HG02623 (cell line): ENCODE data around the gene OSTF1.

Source experiments
- ATAC-seq: cut with Tn5 transposase; IDR thresholded peaks from one replicate; pipeline ENCODE4 v1.9.1; 2021; ENCODE audit warnings: moderate library complexity; ENCODE audit not compliant: unreplicated experiment

The OSTF1 gene, protein sequence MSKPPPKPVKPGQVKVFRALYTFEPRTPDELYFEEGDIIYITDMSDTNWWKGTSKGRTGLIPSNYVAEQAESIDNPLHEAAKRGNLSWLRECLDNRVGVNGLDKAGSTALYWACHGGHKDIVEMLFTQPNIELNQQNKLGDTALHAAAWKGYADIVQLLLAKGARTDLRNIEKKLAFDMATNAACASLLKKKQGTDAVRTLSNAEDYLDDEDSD

DNA sequence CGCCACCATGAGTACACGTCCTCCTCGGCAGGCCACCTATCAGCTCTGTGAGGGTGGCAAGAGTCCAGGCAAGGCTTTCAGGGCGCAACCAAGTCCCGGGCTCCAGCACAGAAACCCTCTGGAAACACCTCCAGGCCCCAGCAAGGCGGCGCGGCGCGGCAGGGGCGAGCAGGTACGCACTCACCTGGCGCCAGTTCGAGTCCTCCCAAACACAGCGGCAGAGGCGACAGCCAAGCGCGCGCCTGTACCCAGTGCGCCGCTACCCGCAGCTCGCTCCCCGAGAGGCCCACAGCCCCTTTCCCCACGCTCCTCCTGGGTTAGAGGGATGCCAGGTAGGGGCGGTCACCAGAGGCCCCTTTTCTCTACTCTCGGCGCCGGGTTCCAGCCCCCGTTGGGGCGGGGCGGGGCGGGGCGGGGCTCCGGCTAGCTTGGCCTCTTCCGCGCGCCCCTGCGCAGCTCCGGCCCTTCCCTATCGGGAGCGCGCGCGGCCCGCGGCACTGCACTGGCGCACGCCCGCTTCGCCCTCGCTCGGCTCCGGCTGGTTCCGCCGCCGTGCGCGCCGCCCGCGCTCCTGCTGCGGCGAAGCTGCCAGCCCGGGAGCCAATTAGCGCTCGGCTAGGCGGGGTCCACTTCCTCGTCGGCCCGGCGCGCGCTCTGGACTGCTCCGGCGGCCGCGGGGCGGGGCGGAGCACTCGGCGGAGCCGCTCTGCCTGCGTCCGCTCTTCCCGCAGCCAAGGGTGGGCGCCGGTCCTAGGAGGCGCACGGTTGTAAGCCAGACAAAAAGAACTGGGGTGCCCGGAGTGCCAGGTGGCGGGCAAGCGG, at the start of gene OSTF1, which contains the start of gene NMRK1:
OSTF1 (plus strand) TSS at position 691 of the 822 bp plus-strand sequence. CDS start 179 bp downstream, outside the sequence.
NMRK1 (minus strand) TSS at position 332 of the 822 bp plus-strand sequence. CDS start 5,040 bp downstream, outside the sequence.
- ATAC-seq, result peak; percentile 87

- no peak for ATAC-seq
Observed at GRCh38 chr9:75039009-75039408, 49.3 kb upstream of the OSTF1 start.

- no peak for ATAC-seq
Observed at GRCh38 chr9:75039801-75040200, 48.5 kb upstream of the OSTF1 start.

- no peak for ATAC-seq
Observed at GRCh38 chr9:75041041-75041440, 47.3 kb upstream of the OSTF1 start.

DNA sequence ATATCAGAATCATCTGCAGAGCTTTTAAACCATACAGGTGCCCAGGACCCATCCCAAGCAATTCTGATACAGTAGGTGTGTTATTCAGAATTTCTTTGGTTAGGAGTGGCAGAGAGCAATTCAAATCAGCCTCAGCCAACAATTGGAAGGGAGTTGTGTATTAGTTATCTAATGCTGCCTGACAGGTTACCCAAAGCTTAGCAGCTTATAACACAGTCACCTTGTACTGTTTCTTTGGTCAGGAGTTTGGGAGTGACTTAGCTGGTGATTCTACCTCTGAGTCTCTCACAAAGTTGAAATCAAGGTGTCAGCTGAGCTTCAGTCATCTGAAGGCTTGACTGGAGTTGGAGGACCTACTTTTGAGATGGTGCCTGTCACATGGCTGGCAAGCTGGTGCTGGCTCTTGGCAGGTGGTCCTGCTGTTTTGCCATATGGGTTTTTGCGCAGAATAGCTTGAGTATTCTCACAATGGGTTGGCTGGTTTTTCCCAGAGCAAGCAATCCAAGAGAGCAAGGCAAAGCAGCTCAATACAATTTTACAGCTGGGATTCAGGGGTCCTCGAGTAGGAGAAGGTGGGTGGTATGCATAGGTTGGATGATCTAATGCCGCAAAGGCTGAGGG, 41.5 kb upstream of the OSTF1 start:
- ATAC-seq, result no peak

- ATAC-seq, result no peak
Observed at GRCh38 chr9:75047506-75047905, 40.8 kb upstream of the OSTF1 start.

- ATAC-seq, result no peak
Observed at GRCh38 chr9:75051285-75051684, 37.0 kb upstream of the OSTF1 start.

DNA sequence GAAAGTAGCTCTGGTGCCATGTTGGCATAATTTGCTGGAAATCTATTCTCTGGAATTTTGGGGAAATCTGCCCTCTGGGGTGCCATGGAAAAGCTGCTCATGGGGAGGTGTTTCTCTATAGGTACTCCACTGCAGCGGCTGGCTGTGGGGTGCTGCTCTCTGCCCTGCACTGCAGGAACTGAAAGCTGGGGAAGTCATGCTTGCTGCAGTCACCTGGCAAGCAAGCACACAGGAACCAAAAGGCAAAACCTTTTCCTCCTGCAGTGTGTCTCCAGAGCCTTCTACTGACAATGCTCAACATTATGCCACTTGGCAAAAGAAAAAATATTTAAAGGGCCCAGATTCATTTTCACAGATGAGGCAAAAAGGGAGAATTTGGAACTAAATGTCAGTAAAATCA, 34.4 kb upstream of the OSTF1 start:
- peak; percentile 98 for ATAC-seq

- ATAC-seq, result no peak
Observed at GRCh38 chr9:75054368-75055001, 33.8 kb upstream of the OSTF1 start.

GRCh38 chr9:75061169-75061568, 27.1 kb upstream of the OSTF1 start:
- ATAC-seq, result no peak

DNA sequence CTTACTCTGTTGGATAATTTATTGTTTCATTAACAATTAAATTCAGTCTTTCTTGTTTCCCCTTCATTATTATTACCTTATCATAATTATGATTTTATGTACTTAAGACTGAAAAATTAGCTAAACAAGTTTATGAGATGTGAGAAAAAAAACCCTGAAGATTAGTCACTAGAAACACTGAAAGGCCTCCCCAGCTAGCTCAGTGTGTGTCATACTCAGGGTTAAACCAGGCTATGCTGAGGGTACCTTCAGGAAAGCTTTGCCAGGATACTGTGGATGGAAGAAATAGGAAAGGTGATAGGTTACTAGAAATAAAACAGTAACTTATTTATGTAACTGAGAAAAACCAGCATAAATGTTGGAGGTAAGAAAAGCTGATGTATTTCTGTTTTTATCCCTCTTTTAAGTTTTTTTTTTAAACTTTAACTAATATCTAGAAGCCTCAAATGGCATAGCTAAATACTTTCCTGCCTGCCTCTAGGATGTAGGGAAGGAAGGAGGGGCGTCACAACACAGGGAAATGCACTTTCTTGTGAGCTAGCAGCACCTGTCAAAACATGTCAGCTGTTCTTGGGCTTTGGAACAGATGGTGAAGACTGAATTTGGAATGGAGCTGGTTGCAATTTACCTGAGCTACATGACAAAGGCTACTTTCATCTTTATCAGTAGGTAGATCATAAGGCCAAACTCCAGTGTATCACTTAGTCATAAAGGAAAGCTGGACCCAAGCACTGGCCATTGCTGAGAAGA, 24.6 kb upstream of the OSTF1 start:
- ATAC-seq, result no peak

GRCh38 chr9:75064307-75065025, 23.8 kb upstream of the OSTF1 start:
- no peak for ATAC-seq

GRCh38 chr9:75065510-75065909, 22.8 kb upstream of the OSTF1 start:
- no peak for ATAC-seq

GRCh38 chr9:75067894-75068293, 20.4 kb upstream of the OSTF1 start:
- ATAC-seq, result no peak

DNA sequence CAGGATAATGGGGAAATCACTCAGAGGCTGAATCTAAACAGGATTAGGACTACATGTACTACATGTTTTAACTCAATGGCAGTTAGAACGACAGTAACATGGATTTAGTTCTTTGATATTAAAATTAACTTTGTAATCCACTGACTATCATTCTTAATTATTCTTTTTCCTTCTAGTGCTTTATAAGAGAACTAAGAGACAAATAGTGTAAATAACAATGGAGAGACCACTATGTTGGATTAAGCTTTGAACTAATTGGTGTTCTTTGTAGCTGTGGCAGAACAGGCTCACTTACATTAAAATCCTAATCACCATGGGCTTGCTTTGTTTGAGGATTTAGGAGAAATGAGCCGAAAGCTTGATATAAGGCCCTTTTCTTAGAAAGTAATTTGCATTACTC, 19.1 kb upstream of the OSTF1 start:
- ATAC-seq, result no peak

DNA sequence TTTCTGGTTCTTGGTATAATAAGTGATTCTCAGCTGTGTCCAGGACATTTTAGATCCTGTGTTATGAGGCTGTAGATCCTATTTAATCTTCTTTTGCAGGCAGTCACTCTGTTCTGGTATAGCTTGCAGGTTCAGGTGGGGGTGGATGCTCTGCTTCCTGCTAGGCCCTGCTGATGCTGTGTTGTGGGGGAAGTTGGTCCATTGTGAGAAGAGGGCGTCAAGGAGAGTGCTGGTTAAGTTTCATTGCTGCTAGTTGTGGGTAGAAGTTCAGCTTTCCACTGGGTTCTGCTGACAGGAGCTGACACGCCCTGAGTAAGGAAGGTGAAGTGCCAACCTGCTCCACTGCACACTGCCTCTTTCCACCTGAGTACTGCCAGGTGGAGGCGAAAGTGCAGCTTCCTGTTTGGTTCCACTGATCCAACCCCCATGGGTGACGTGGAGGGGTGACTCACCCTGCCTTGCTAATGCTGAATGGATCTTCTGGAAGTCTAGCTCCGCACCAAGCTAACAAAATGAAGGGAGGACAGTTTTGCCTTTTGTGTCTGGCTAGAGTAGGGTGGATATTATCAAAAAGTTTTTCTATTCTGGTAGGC, 16.7 kb upstream of the OSTF1 start:
- peak; percentile 76 for ATAC-seq

- no peak for ATAC-seq
Observed at GRCh38 chr9:75072895-75073294, 15.4 kb upstream of the OSTF1 start.

GRCh38 chr9:75081632-75082031, 6.7 kb upstream of the OSTF1 start:
- ATAC-seq, result no peak

DNA sequence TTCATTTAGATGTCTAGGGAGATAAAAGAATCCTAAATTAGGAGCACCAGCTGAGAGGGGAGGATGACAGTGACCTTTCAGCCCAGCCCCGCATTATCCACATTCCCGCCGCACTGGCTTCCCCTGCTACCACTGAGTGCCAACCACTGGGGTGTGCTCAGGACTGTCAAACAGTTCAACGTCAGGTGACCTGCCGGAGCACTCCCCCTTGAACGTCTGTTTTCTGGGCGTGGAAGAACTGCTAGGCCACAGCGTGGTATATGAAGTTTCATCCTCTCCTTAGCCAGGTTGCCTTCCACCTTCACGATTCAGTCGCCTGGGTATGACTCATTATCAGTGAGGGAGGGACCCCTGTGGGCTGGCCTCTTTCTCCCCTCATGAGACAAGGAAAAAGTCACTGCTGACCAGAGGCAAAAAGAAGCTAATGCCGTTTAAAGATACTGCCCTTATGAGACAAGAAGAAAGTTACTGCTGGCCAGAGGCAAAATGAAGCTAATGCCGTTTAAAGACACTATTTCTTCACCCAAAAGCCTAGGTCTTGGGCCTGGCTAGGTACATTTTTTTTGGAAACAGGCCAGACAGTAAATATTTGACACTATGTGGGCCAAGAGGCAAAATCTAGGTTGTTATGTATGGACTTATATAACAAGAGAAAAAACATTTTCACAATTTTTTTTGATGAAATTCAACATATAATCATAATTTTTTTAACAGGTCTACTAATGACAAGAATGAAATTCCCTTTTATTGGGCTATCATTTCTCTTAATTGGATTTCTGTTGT, 4.9 kb upstream of the OSTF1 start:
- no peak for ATAC-seq
